IPS-11a (cell line): Measurements from ENCODE around the gene ABLIM3.

Source experiments
- H3K4me3 ChIP-seq: one replicate; pipeline ENCODE4 v1.5.1; 2013; ENCODE audit warnings: low read depth, low read length, control low read depth

The ABLIM3 gene

DNA sequence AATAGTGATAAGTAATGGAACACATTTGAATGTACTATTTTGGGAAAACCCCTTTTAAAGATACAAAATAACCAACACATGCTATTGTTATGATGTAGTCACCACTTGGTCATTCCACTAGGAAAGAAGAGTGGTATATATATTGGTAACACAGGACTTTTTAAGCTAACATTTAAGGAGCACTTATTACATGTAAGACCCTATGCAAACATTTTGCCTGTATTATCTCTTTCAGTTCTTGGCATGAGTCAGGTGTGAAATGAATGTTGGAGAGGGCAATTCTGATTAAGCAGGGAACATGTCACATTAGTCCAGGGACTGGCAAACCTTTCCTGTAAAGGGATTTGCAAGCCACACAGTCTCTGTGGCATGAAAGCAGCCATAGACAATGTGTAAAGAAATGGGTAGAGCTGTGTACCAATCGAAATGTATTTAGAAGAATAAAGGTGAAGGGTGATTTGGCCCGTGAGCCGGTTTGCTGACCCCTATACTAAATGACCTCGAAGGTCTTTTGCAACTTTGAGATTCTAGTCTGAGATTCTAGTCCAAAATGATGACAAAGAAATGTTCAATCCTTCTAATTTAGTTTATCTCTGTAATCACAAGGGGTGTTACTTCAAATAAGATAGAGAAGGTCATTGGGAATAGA is 15.3 kb downstream of the ABLIM3 start:
- H3K4me3 ChIP-seq, result no peak overlapping the region

- H3K4me3 ChIP-seq, result no peak overlapping the region
Measured at GRCh38 chr5:149157330-149157729, 16.0 kb downstream of the ABLIM3 start.

- H3K4me3 ChIP-seq, result no peak overlapping the region
Measured at GRCh38 chr5:149160291-149160787, 19.0 kb downstream of the ABLIM3 start.

- no peak overlapping the region for H3K4me3 ChIP-seq
Measured at GRCh38 chr5:149161026-149161687, 19.9 kb downstream of the ABLIM3 start.

DNA sequence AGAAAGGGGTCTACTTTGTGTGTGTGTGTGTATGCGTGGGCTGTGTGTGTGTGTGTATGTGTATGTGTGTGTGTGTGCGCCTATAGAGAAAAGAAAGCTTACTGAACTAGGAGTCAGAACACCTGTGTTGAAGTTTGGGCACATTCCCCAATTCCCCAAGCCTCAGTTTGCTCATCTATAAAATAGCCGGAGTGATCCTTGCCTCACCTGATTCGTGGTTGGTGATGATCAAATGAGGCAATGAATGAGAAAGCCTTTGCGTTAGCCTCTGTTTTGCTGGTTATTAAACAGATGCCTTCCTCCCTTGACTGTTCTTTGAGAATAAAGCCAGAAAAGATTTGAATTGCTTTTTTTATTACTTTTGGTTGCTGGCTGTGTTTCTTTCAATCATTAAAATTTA is 20.6 kb downstream of the ABLIM3 start:
- H3K4me3 ChIP-seq, result no peak overlapping the region

- H3K4me3 ChIP-seq, result no peak overlapping the region
Measured at GRCh38 chr5:149162401-149163084, 21.2 kb downstream of the ABLIM3 start.

GRCh38 chr5:149164731-149165130 is 23.4 kb downstream of the ABLIM3 start:
- H3K4me3 ChIP-seq, result no peak overlapping the region

DNA sequence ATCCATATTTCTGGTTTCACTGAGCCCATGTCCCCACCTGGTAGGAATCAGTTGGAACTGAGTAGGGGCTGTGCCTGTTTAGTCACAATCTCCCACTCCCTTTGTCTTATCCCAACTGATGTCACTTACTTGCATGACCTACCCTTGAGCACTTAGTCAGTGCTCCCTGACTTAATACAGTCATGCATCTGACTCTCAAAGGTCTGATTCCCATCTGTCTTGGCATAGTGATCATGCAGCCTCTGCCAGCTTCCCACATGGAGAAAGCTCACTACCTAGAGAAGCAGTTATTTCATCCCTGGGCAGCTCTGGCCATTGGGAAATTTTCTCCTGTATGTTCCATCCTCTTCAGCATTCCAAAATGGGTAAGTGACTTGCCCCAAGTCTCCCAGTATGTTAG is 24.8 kb downstream of the ABLIM3 start:
- H3K4me3 ChIP-seq, result no peak overlapping the region

- H3K4me3 ChIP-seq, result no peak overlapping the region
Measured at GRCh38 chr5:149166591-149167100, 25.4 kb downstream of the ABLIM3 start.

GRCh38 chr5:149168276-149168906 is 27.1 kb downstream of the ABLIM3 start:
- H3K4me3 ChIP-seq, result no peak overlapping the region

DNA sequence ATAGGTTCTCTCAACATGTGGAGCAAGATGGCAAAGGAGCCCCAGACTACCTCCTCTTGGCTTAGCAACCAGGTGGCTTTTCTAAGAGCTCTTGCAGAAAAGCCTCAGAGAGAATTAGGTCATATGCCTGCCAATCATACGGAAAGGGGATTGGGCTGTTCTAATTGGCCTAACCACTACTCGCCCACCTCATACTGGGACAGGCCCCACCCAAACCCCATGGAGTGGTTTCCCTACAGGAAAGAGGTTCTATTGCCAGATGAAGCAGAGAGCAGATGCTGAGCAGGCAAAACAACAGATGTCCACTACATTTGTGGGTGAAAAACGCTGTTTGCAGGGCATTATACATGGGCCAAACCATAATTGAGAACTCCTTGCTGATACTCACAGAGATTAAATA is 29.0 kb downstream of the ABLIM3 start:
- H3K4me3 ChIP-seq, result no peak overlapping the region

- H3K4me3 ChIP-seq, result no peak overlapping the region
Measured at GRCh38 chr5:149172261-149172660, 31.0 kb downstream of the ABLIM3 start.

GRCh38 chr5:149172709-149173505 is 31.6 kb downstream of the ABLIM3 start:
- no peak overlapping the region for H3K4me3 ChIP-seq

GRCh38 chr5:149174847-149175234 is 33.5 kb downstream of the ABLIM3 start:
- H3K4me3 ChIP-seq, result no peak overlapping the region

DNA sequence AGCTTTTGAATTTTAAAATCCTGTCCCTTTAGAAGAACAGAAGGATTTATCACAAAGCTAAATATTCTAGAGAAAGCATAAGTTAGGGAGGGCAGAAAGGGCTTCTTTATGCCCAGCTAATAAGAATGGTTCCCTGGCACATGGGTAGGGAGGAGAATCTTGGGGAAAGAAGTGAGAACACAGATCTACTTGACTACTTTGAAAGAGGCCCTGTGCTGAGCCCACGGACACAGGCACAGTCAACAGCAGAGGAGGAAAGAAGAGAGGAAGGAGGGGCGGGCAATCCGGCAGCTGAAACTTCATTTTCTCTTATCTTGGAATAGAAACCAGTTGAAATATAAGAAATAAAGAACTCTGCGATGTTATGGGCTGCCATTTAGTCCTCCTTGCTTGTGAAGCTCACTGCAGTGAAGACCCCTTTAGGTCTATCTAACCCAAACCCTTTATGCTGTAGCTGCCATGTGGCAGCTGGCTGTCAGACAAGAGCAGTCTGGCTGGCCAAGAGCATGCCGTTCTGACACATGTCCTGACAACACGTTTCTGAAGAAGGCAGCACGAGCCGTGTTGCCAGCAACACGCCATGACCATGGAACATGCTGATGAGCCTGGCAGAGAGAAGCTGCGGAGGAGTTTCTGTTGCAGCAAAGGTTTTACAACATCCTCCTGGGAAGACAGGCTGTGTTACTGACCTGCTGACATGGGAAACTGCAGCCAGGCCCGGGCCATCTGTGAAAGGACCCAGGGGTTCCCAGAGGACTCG is 34.2 kb downstream of the ABLIM3 start:
- no peak overlapping the region for H3K4me3 ChIP-seq

- no peak overlapping the region for H3K4me3 ChIP-seq
Measured at GRCh38 chr5:149177339-149177843, 36.1 kb downstream of the ABLIM3 start.

DNA sequence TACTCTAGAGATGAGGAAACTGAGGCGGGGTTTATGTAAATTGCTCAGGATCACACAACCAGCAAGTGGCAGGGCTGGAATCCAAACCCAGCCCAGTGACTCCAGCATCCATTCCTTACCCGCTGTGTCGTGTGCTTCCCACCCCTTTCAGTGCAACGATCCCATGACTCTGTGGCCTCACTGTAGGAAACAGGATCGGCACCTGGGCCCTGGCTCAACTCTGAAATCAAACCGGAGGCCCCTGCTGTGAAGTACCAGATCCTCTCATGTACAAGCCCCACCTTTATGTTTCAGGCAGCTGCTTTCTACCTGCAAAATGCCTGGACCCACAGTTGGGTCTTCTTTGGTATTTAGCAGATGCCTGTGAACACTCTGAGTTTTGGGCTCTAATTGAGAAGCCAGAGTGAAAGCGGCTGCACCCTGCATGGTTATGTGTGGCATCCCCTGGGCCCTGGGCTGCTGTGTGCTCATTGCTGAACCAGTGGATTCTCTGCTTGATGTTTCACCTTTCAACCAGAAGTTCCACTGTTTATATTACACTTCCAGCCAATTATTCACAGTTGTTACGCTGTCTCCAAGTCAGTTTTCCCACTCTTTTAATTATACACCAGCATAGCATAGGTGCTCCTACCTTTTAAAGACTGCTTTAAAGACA is 36.7 kb downstream of the ABLIM3 start:
- no peak overlapping the region for H3K4me3 ChIP-seq

GRCh38 chr5:149181732-149182131 is 40.4 kb downstream of the ABLIM3 start:
- H3K4me3 ChIP-seq, result no peak overlapping the region

DNA sequence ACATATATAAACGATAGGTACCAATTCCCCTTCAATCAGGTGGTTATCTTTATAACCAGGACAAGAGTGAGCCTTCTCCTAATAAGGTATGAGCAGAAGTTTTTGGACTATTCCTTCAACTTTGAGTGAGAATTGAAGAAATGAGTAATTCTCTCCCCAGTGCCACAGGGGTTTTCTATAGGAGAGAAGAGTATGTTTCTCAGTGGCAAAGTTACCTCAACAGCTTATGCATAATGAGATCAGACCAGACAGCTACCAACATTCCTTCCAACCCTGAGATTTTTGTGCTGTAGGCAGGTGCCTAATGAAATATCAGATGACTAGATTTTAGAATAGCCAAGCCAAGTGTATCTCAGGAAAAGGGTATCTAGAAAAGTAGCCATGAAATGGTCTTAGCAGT is 40.9 kb downstream of the ABLIM3 start:
- no peak overlapping the region for H3K4me3 ChIP-seq
